Fibroblast of skin of back (primary cell): ENCODE measurements around the gene CFAP92.
A peak's percentile ranks its signal among the peaks of the same experiment; 100 is the strongest.

Experiments
- DNase-seq: peaks from one replicate; pipeline ENCODE4 v3.0.0-alpha.2; 2013

CFAP92 gene

GRCh38 chr3:128983293-128984069 is 10.4 kb downstream of the CFAP92 start:
- no peak for DNase-seq

- no peak for DNase-seq
Observed at GRCh38 chr3:128975276-128975675, 18.6 kb downstream of the CFAP92 start.

GRCh38 chr3:128973988-128974564 is 19.8 kb downstream of the CFAP92 start:
- no peak for DNase-seq

GRCh38 chr3:128971421-128972100 is 22.3 kb downstream of the CFAP92 start:
- peak; percentile 23 for DNase-seq

- DNase-seq = no peak
Observed at GRCh38 chr3:128970740-128971047, 23.2 kb downstream of the CFAP92 start.

GRCh38 chr3:128969993-128970739 is 23.7 kb downstream of the CFAP92 start:
- peak; percentile 35 for DNase-seq

- no peak for DNase-seq
Observed at GRCh38 chr3:128967748-128968355, 26.0 kb downstream of the CFAP92 start.

GRCh38 chr3:128965818-128966217 is 28.1 kb downstream of the CFAP92 start:
- DNase-seq = no peak

GRCh38 chr3:128965280-128965679 is 28.6 kb downstream of the CFAP92 start:
- no peak for DNase-seq

GRCh38 chr3:128956440-128956839 is 37.4 kb downstream of the CFAP92 start:
- no peak for DNase-seq

GRCh38 chr3:128950223-128950938 is 43.5 kb downstream of the CFAP92 start:
- peak; percentile 6 for DNase-seq

GRCh38 chr3:128949158-128949557 is 44.7 kb downstream of the CFAP92 start:
- DNase-seq = no peak

GRCh38 chr3:128946411-128946810 is 47.5 kb downstream of the CFAP92 start:
- DNase-seq = no peak

GRCh38 chr3:128945878-128946175 is 48.0 kb downstream of the CFAP92 start:
- DNase-seq = no peak

- no peak for DNase-seq
Observed at GRCh38 chr3:128945041-128945877, 48.6 kb downstream of the CFAP92 start.

GRCh38 chr3:128942161-128942952 is 51.5 kb downstream of the CFAP92 start:
- DNase-seq = no peak

- DNase-seq = no peak
Observed at GRCh38 chr3:128940252-128940651, 53.6 kb downstream of the CFAP92 start.

- DNase-seq = no peak
Observed at GRCh38 chr3:128936341-128936740, 57.5 kb downstream of the CFAP92 start.

- no peak for DNase-seq
Observed at GRCh38 chr3:128935922-128936321, 58.0 kb downstream of the CFAP92 start.

- no peak for DNase-seq
Observed at GRCh38 chr3:128933922-128934253, 60.0 kb downstream of the CFAP92 start.
